CD4-positive, alpha-beta T cell (primary cell): ENCODE data around the gene ZC3H14. TPM values are rescaled to one million over a fixed set of nuclear protein-coding genes. Genes with fewer than 3 reads are reported as not detected.

ENCODE experiments used
- ATAC-seq: fragments of 200-7000 bp; cut with Tn5 transposase; one replicate; pipeline ENCODE4 v1.10.0; 2022; ENCODE audit warnings: mild to moderate bottlenecking; ENCODE audit not compliant: poor library complexity
- CTCF ChIA-PET: fragments of 350-600 bp; sonication (Branson Sonifier 250); formaldehyde crosslinking; loops from one replicate; lab custom pipeline; 2021; ENCODE audit warnings: antibody characterized with exemption, inconsistent platforms; lab: Charles Lee
- POLR2A ChIA-PET: fragments of 350-600 bp; sonication (Branson Sonifier 250); formaldehyde crosslinking; loops from one replicate; lab custom pipeline; 2021; ENCODE audit warnings: antibody characterized with exemption, inconsistent platforms; lab: Charles Lee
- DNase-seq, 14 experiments: peaks; one replicate each; pipeline ENCODE4 v3.0.0-alpha.2; 2013 to 2020; ENCODE audit warnings: mixed read lengths in 2 of 14
- H3K27ac ChIP-seq, 2 donors: one replicate each; pipeline versions ENCODE4 v1.5.1 to v1.7.0; 2013; ENCODE audit warnings: low read length in 2 of 2, low read depth in 1 of 2, mild to moderate bottlenecking in 1 of 2
- H3K27me3 ChIP-seq, 2 experiments: 1 replicate in 1 of 2; 2 replicates in 1 of 2; pipeline versions ENCODE4 v1.6.1 to v1.7.0; 2013; ENCODE audit warnings: low read length in 2 of 2, control low read depth in 1 of 2, mild to moderate bottlenecking in 1 of 2, moderate library complexity in 1 of 2; ENCODE audit not compliant: insufficient read depth in 2 of 2, control insufficient read depth in 1 of 2
- H3K36me3 ChIP-seq: one replicate; pipeline ENCODE4 v1.6.1; 2013; ENCODE audit warnings: low read length, control low read depth; ENCODE audit not compliant: insufficient read depth
- H3K4me1 ChIP-seq: one replicate; pipeline ENCODE4 v1.6.1; 2013; ENCODE audit warnings: low read length, control low read depth; ENCODE audit not compliant: insufficient read depth
- H3K4me3 ChIP-seq: one replicate; pipeline ENCODE4 v1.5.1; 2013; ENCODE audit warnings: mild to moderate bottlenecking, low read length, moderate library complexity
- H3K9me3 ChIP-seq, 2 experiments: 1 replicate in 1 of 2; 2 replicates in 1 of 2; pipeline versions ENCODE4 v1.6.1 to v1.7.0; 2013; ENCODE audit warnings: low read length in 2 of 2, mild to moderate bottlenecking in 2 of 2, control low read depth in 1 of 2, moderate library complexity in 1 of 2; ENCODE audit not compliant: control insufficient read depth in 1 of 2, insufficient read depth in 1 of 2
- H3K27ac Mint-ChIP-seq: one replicate; pipeline ENCODE4 v1.8.0; 2020; ENCODE audit warnings: mixed read lengths
- H3K27me3 Mint-ChIP-seq: one replicate; pipeline ENCODE4 v1.8.0; 2021; ENCODE audit warnings: mixed read lengths
- H3K36me3 Mint-ChIP-seq: one replicate; pipeline ENCODE4 v1.8.0; 2021; ENCODE audit warnings: low read depth, mixed read lengths
- H3K4me1 Mint-ChIP-seq: one replicate; pipeline ENCODE4 v1.8.0; 2021; ENCODE audit warnings: low read depth, mixed read lengths
- H3K4me3 Mint-ChIP-seq: one replicate; pipeline ENCODE4 v1.8.0; 2020; ENCODE audit warnings: mild to moderate bottlenecking, mixed read lengths
- H3K9me3 Mint-ChIP-seq: one replicate; pipeline ENCODE4 v1.8.0; 2020; ENCODE audit warnings: mixed read lengths
- intact Hi-C, 2 experiments: fragments of 100-400 bp; cut with DNase I in 1 of 2; cut with micrococcal nuclease in 1 of 2; formaldehyde crosslinking; loops; one replicate each; pipeline versions ENCODE4 v1.15.1 to v1.9.0; 2023 to 2025; cut with DNase I, micrococcal nuclease
- total RNA-seq, 174 experiments: library from RNA in 2 of 174; stranded (reverse) in 2 of 174; gene quantifications; one replicate each; pipeline ENCODE4 v1.2.3 and lab custom pipeline; 2021 to 2026
- TF ChIP-seq, protein P1 (sequence below): fragments of 200-600 bp; IDR thresholded peaks from one replicate; pipeline ENCODE4 v1.8.0; 2022; ENCODE audit warnings: antibody characterized with exemption, mild to moderate bottlenecking

The ZC3H14 gene
- total RNA-seq, 2 experiments from 2014 or later = 36.5 to 40.2 TPM

- POLR2A ChIA-PET = no interaction called here
- Mint-ChIP-seq H3K27ac (no peak overlapping the region), H3K36me3 (peaks cover 66% of the 10 kb centered on the region), H3K9me3 (no peaks in the 10 kb centered on the region), H3K4me3 (no peak overlapping the region), H3K27me3 (no peaks in the 10 kb centered on the region), H3K4me1 (peaks cover 18% of the 10 kb centered on the region)
- TF ChIP-seq, protein P1, sequence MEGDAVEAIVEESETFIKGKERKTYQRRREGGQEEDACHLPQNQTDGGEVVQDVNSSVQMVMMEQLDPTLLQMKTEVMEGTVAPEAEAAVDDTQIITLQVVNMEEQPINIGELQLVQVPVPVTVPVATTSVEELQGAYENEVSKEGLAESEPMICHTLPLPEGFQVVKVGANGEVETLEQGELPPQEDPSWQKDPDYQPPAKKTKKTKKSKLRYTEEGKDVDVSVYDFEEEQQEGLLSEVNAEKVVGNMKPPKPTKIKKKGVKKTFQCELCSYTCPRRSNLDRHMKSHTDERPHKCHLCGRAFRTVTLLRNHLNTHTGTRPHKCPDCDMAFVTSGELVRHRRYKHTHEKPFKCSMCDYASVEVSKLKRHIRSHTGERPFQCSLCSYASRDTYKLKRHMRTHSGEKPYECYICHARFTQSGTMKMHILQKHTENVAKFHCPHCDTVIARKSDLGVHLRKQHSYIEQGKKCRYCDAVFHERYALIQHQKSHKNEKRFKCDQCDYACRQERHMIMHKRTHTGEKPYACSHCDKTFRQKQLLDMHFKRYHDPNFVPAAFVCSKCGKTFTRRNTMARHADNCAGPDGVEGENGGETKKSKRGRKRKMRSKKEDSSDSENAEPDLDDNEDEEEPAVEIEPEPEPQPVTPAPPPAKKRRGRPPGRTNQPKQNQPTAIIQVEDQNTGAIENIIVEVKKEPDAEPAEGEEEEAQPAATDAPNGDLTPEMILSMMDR = no peak
- H3K4me1 ChIP-seq = no peaks in the 10 kb centered on the region
- H3K4me3 ChIP-seq = no peak overlapping the region
- no peaks in the 10 kb centered on the region for H3K27me3 ChIP-seq
- H3K36me3 ChIP-seq = peaks cover 25% of the 10 kb centered on the region
- intact Hi-C loops = no loop called here
- ATAC-seq (no peak), DNase-seq (no peak)
- CTCF ChIA-PET = no interaction called here
- H3K27ac ChIP-seq = no peak overlapping the region
- H3K9me3 ChIP-seq = no peaks in the 10 kb centered on the region
Observed at GRCh38 chr14:88614218-88614907, 51.5 kb downstream of the ZC3H14 start.

DNA sequence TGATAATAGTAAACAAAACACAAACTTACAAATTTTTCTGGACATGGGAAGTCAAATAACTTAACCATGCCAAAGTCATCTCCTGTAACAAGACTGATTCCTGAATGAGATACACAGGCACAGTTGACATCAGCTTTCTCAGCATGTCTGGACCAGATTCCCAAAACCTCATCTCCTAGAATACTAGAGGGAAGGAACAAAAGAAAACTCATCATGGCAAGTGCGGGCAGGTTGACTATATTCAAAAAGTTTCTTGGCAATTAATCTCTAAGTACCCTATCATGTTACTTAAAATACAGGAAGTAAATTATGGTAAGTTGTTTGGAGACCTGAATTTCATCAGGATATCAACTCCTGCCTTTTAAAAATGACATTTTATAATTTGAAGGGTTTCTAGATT is 53.9 kb downstream of the ZC3H14 start:
- DNase-seq (no peak), ATAC-seq (no peak)
- POLR2A ChIA-PET = interaction anchor here (0.7 kb wide), 1 partner anchor 12 kb away, joined by 3 read pairs; no protein-coding TSS in a partner anchor
- Mint-ChIP-seq H3K27ac (no peak overlapping the region), H3K27me3 (no peaks in the 10 kb centered on the region), H3K36me3 (peaks cover 47% of the 10 kb centered on the region), H3K4me1 (peaks cover 15% of the 10 kb centered on the region), H3K4me3 (no peak overlapping the region), H3K9me3 (no peaks in the 10 kb centered on the region)
- no peak overlapping the region for H3K4me3 ChIP-seq
- no peaks in the 10 kb centered on the region for H3K27me3 ChIP-seq
- H3K36me3 ChIP-seq = peaks cover 2% of the 10 kb centered on the region
- CTCF ChIA-PET = no interaction called here
- H3K4me1 ChIP-seq = no peaks in the 10 kb centered on the region
- intact Hi-C loops = no loop called here
- TF ChIP-seq, protein P1 = no peak
- H3K9me3 ChIP-seq = no peaks in the 10 kb centered on the region
- H3K27ac ChIP-seq = no peak overlapping the region

GRCh38 chr14:88617479-88617878 is 54.6 kb downstream of the ZC3H14 start:
- POLR2A ChIA-PET = no interaction called here
- H3K27ac Mint-ChIP-seq = no peak overlapping the region
- H3K4me1 Mint-ChIP-seq = peaks cover 10% of the 10 kb centered on the region

More at GRCh38 chr14:88617479-88617878, 54.6 kb downstream of the ZC3H14 start:
- H3K4me3 ChIP-seq = no peak overlapping the region
- no peaks in the 10 kb centered on the region for H3K4me1 ChIP-seq
- DNase-seq = no peak
- no peak overlapping the region for H3K4me3 Mint-ChIP-seq
- peaks cover 49% of the 10 kb centered on the region for H3K36me3 Mint-ChIP-seq
- no peaks in the 10 kb centered on the region for H3K36me3 ChIP-seq
- H3K9me3 Mint-ChIP-seq = no peaks in the 10 kb centered on the region
- TF ChIP-seq, protein P1 = no peak
- intact Hi-C loops = no loop called here
- CTCF ChIA-PET = no interaction called here
- no peaks in the 10 kb centered on the region for H3K27me3 ChIP-seq
- no peak overlapping the region for H3K27ac ChIP-seq
- H3K27me3 Mint-ChIP-seq = no peaks in the 10 kb centered on the region
- ATAC-seq = no peak
- no peaks in the 10 kb centered on the region for H3K9me3 ChIP-seq
